SK-N-SH treated with all-trans-retinoic acid at 6 μM for 48 hours (cell line): Measurements from ENCODE around the gene ZCCHC24.
A peak's percentile ranks its signal among the peaks of the same experiment; 100 is the strongest.

ENCODE experiments used
- ATAC-seq: fragments of 200-7000 bp; cut with Tn5 transposase; 3 replicates; pipeline ENCODE4 v1.9.1; 2020; ENCODE audit warnings: mild to moderate bottlenecking, moderate library complexity
- ARNTL ChIP-seq: fragments of 450-650 bp; formaldehyde crosslinking; IDR thresholded peaks from 2 replicates; pipeline ENCODE4 v1.5.0; 2020; ENCODE audit warnings: low read depth, mild to moderate bottlenecking, moderate library complexity, borderline replicate concordance
- BACH2 ChIP-seq: fragments of 250-450 bp; sonication (Bioruptor Pico); IDR thresholded peaks from 2 replicates; pipeline ENCODE4 v1.9.0; 2021; ENCODE audit warnings: mild to moderate bottlenecking, borderline replicate concordance
- CREB5 ChIP-seq: fragments of 250-450 bp; sonication (Bioruptor Pico); IDR thresholded peaks from 2 replicates; pipeline ENCODE4 v1.5.1; 2020; ENCODE audit warnings: low read depth, mild to moderate bottlenecking, moderate library complexity
- CSDC2 ChIP-seq: fragments of 250-450 bp; sonication (Bioruptor Pico); IDR thresholded peaks from 2 replicates; pipeline ENCODE4 v1.5.0; 2020; ENCODE audit warnings: mild to moderate bottlenecking, moderate library complexity
- CSRNP3 ChIP-seq: fragments of 250-450 bp; sonication (Bioruptor Pico); IDR thresholded peaks from 2 replicates; pipeline ENCODE4 v1.5.1; 2021; ENCODE audit warnings: mild to moderate bottlenecking, moderate library complexity
- ESRRG ChIP-seq: fragments of 250-450 bp; sonication (Bioruptor Pico); IDR thresholded peaks from 2 replicates; pipeline ENCODE4 v1.6.1; 2021; ENCODE audit warnings: mild to moderate bottlenecking
- GLIS3 ChIP-seq: fragments of 250-450 bp; sonication (Bioruptor Pico); IDR thresholded peaks from 2 replicates; pipeline ENCODE4 v1.5.0; 2020; ENCODE audit warnings: mild to moderate bottlenecking, moderate library complexity
- POU6F1 ChIP-seq: fragments of 250-450 bp; sonication (Bioruptor Pico); IDR thresholded peaks from 2 replicates; pipeline ENCODE4 v1.8.0; 2021; ENCODE audit warnings: low read depth, mild to moderate bottlenecking, moderate library complexity, borderline replicate concordance
- PPARA ChIP-seq: fragments of 250-450 bp; sonication (Bioruptor Pico); IDR thresholded peaks from 2 replicates; pipeline ENCODE4 v1.5.0; 2020; ENCODE audit warnings: mild to moderate bottlenecking, borderline replicate concordance
- RARB ChIP-seq: fragments of 250-450 bp; sonication (Bioruptor Pico); IDR thresholded peaks from 2 replicates; pipeline ENCODE4 v1.8.0; 2021; ENCODE audit warnings: mild to moderate bottlenecking, moderate library complexity
- SNAI2 ChIP-seq: fragments of 250-450 bp; sonication (Bioruptor Pico); IDR thresholded peaks from 2 replicates; pipeline ENCODE4 v1.5.0; 2020; ENCODE audit warnings: mild to moderate bottlenecking, moderate library complexity
- TCF4 ChIP-seq: fragments of 250-450 bp; sonication (Bioruptor Pico); IDR thresholded peaks from 2 replicates; pipeline ENCODE4 v1.8.0; 2021; ENCODE audit warnings: mild to moderate bottlenecking, moderate library complexity, borderline replicate concordance
- TOX ChIP-seq: fragments of 250-450 bp; sonication (Bioruptor Pico); IDR thresholded peaks from 2 replicates; pipeline ENCODE4 v1.8.0; 2021; ENCODE audit warnings: mild to moderate bottlenecking, moderate library complexity, borderline replicate concordance
- ZC3H10 ChIP-seq: fragments of 250-450 bp; sonication (Bioruptor Pico); IDR thresholded peaks from 2 replicates; pipeline ENCODE4 v1.5.1; 2021; ENCODE audit warnings: mild to moderate bottlenecking, moderate library complexity
- ZNF565 ChIP-seq: fragments of 450-650 bp; formaldehyde crosslinking; conservative IDR thresholded peaks from 2 replicates; pipeline ENCODE4 v1.5.0; 2020; ENCODE audit warnings: low read depth, mild to moderate bottlenecking, moderate library complexity
- ZNF70 ChIP-seq: fragments of 450-650 bp; formaldehyde crosslinking; IDR thresholded peaks from 2 replicates; pipeline ENCODE4 v1.5.0; 2020; ENCODE audit warnings: mild to moderate bottlenecking, moderate library complexity
- ZNF8 ChIP-seq: fragments of 450-650 bp; formaldehyde crosslinking; IDR thresholded peaks from 2 replicates; pipeline ENCODE4 v1.5.0; 2020; ENCODE audit warnings: mild to moderate bottlenecking, moderate library complexity

ZCCHC24 gene

GRCh38 chr10:79430936-79431335, 14.5 kb downstream of the ZCCHC24 start:
- TF ChIP-seq POU6F1: no peak
- TF ChIP-seq ZNF70: no peak
- TF ChIP-seq ZC3H10 (CRISPR knock-in tag): no peak
- no peak for TF ChIP-seq CSRNP3 (CRISPR knock-in tag)
- no peak for TF ChIP-seq RARB (CRISPR knock-in tag)
- no peak for ATAC-seq

- ATAC-seq: no peak
- TF ChIP-seq ZNF70 (no peak), CREB5 (CRISPR knock-in tag) (no peak), RARB (CRISPR knock-in tag) (no peak), BACH2 (CRISPR knock-in tag) (no peak), CSDC2 (CRISPR knock-in tag) (no peak), ZNF8 (CRISPR knock-in tag) (no peak), TOX (CRISPR knock-in tag) (no peak), GLIS3 (CRISPR knock-in tag) (no peak)
- TF ChIP-seq, all 23 proteins: peak for 0
These were observed 15.0 kb downstream of the ZCCHC24 start for GRCh38 chr10:79430325-79430905.

- no peak for TF ChIP-seq TCF4 (CRISPR knock-in tag)
- no peak for TF ChIP-seq ZNF8 (CRISPR knock-in tag)
- TF ChIP-seq GLIS3 (CRISPR knock-in tag): no peak
- no peak for TF ChIP-seq BACH2 (CRISPR knock-in tag)
- TF ChIP-seq RARB (CRISPR knock-in tag): no peak
- TF ChIP-seq ZNF70: no peak
- TF ChIP-seq POU6F1: no peak
- no peak for TF ChIP-seq SNAI2 (CRISPR knock-in tag)
- TF ChIP-seq CSDC2 (CRISPR knock-in tag): no peak
- no peak for TF ChIP-seq TOX (CRISPR knock-in tag)
- TF ChIP-seq ARNTL (CRISPR knock-in tag): no peak
- TF ChIP-seq, all 23 proteins: peak for 0
- ATAC-seq: no peak
These were observed 15.7 kb downstream of the ZCCHC24 start for GRCh38 chr10:79429751-79430150.

- TF ChIP-seq ZNF8 (CRISPR knock-in tag) (peak; percentile 63), TCF4 (CRISPR knock-in tag) (no peak)
- TF ChIP-seq, all 23 proteins: peak for 1
- no peak for ATAC-seq
These were observed 17.5 kb downstream of the ZCCHC24 start for GRCh38 chr10:79427965-79428364.

- TF ChIP-seq TOX (CRISPR knock-in tag) (no peak), SNAI2 (CRISPR knock-in tag) (no peak), ESRRG (CRISPR knock-in tag) (no peak), ZNF565 (no peak), PPARA (CRISPR knock-in tag) (no peak)
- no peak; the same call in 2 of the 3 replicates for ATAC-seq
These were observed 20.3 kb downstream of the ZCCHC24 start for GRCh38 chr10:79425074-79425532.
